ENCODE results near the gene FAM114A1. TPM values are rescaled to one million over a fixed set of nuclear protein-coding genes. Genes with fewer than 3 reads are reported as not detected.

Gene FAM114A1
- total and polyA plus RNA-seq, 4 donors, result 22.1 to 108 (median 53.9) TPM

DNA sequence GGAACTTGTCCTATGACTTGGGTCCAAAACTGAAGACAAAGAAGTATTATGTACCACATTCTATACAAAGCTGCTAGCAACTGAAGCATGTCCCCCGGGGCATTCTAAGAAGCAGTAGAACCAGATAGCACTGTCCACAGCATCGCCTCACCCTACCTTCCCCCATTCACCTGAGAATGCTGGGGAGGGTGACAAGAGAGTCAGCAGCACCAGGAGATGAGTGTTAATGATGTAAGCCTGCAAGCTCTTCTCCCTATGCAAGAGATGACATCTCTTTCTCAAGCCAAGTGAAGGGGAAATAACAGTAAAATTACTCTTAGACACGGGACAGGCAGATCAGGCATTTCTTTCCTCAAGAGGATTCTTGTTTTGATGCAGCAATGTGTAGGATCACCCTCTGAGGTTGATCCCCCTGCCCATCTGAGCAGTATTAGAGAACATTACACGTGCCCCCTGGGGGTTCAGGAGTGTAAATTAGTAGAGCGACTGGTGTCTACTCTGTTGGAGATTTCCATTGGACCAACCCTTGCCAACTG, 49.1 kb upstream of the FAM114A1 start:
- H3K4me3 ChIP-seq (ENCODE audit: low read depth in 1 of 3, low read length in 3 of 3), result no peak overlapping the region
- H3K36me3 ChIP-seq (ENCODE audit: control insufficient read depth in 4 of 4, insufficient read depth in 3 of 4, low read depth in 1 of 4, low read length in 3 of 4), result no peaks in the 10 kb centered on the region
- 80% methylated on average over 5 of the region's 5 CpGs for WGBS
- TF ChIP-seq EGR1 (IDR thresholded peaks at IDR 0.05; ENCODE audit: low read depth in 2 of 2) (no peak), RXRA (IDR thresholded peaks at IDR 0.05) (no peak), SP1 (IDR thresholded peaks at IDR 0.05) (no peak), REST (IDR thresholded peaks at IDR 0.05) (no peak), FOXA2 (IDR thresholded peaks at IDR 0.05) (no peak), HNF4A (conservative IDR thresholded peaks at IDR 0.05) (no peak), FOXA1 (IDR thresholded peaks at IDR 0.05) (no peak), YY1 (IDR thresholded peaks at IDR 0.05) (no peak), ZBTB33 (IDR thresholded peaks at IDR 0.05) (no peak), GABPA (IDR thresholded peaks at IDR 0.05 in 1 of 2, conservative IDR thresholded peaks at IDR 0.05 in 1 of 2) (no peak), TAF1 (conservative IDR thresholded peaks at IDR 0.05) (no peak), NR2F2 (IDR thresholded peaks at IDR 0.05) (no peak), JUND (IDR thresholded peaks at IDR 0.05) (no peak), RAD21 (IDR thresholded peaks at IDR 0.05) (no peak), HNF4G (IDR thresholded peaks at IDR 0.05) (no peak), MAX (IDR thresholded peaks at IDR 0.05) (no peak)
- TF ChIP-seq, protein P1, sequence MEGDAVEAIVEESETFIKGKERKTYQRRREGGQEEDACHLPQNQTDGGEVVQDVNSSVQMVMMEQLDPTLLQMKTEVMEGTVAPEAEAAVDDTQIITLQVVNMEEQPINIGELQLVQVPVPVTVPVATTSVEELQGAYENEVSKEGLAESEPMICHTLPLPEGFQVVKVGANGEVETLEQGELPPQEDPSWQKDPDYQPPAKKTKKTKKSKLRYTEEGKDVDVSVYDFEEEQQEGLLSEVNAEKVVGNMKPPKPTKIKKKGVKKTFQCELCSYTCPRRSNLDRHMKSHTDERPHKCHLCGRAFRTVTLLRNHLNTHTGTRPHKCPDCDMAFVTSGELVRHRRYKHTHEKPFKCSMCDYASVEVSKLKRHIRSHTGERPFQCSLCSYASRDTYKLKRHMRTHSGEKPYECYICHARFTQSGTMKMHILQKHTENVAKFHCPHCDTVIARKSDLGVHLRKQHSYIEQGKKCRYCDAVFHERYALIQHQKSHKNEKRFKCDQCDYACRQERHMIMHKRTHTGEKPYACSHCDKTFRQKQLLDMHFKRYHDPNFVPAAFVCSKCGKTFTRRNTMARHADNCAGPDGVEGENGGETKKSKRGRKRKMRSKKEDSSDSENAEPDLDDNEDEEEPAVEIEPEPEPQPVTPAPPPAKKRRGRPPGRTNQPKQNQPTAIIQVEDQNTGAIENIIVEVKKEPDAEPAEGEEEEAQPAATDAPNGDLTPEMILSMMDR (IDR thresholded peaks at IDR 0.05; ENCODE audit: low read depth, low read length, missing input control), result no peak
- TF ChIP-seq, protein P2, sequence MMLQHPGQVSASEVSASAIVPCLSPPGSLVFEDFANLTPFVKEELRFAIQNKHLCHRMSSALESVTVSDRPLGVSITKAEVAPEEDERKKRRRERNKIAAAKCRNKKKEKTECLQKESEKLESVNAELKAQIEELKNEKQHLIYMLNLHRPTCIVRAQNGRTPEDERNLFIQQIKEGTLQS (IDR thresholded peaks at IDR 0.05), result no peak
- H3K27me3 ChIP-seq (ENCODE audit: control insufficient read depth in 4 of 4, insufficient read depth in 4 of 4, low read length in 3 of 4), result no peaks in the 10 kb centered on the region
- H3K27ac ChIP-seq (ENCODE audit: low read depth in 1 of 2, low read length in 2 of 2), result no peak overlapping the region
- no peaks in the 10 kb centered on the region for H3K4me1 ChIP-seq (ENCODE audit: control insufficient read depth in 4 of 4, insufficient read depth in 4 of 4, low read length in 3 of 4)
- H3K9ac ChIP-seq (ENCODE audit: low read depth in 1 of 2, low read length in 2 of 2), result no peak overlapping the region
- no peaks in the 10 kb centered on the region for H3K9me3 ChIP-seq (ENCODE audit: control insufficient read depth in 4 of 4, low read length in 3 of 4)
- no peak for DNase-seq (ENCODE audit: low spot score)

Measured in liver (tissue), 9 donors.